SKM-1 treated with dmso at 0.1 percent for 144 hours (cell line): ENCODE measurements around the gene PUM2.
"Not testable (repeated sequence)": the region's sequence is repeated elsewhere in the genome, so short reads cannot be mapped to it uniquely, and the experiment has no call there.

Experiments
- DNase-seq: peaks from one replicate; lab custom pipeline; 2025; ENCODE audit not compliant: unreplicated experiment; lab: John Stamatoyannopoulos, UW

Gene PUM2, protein sequence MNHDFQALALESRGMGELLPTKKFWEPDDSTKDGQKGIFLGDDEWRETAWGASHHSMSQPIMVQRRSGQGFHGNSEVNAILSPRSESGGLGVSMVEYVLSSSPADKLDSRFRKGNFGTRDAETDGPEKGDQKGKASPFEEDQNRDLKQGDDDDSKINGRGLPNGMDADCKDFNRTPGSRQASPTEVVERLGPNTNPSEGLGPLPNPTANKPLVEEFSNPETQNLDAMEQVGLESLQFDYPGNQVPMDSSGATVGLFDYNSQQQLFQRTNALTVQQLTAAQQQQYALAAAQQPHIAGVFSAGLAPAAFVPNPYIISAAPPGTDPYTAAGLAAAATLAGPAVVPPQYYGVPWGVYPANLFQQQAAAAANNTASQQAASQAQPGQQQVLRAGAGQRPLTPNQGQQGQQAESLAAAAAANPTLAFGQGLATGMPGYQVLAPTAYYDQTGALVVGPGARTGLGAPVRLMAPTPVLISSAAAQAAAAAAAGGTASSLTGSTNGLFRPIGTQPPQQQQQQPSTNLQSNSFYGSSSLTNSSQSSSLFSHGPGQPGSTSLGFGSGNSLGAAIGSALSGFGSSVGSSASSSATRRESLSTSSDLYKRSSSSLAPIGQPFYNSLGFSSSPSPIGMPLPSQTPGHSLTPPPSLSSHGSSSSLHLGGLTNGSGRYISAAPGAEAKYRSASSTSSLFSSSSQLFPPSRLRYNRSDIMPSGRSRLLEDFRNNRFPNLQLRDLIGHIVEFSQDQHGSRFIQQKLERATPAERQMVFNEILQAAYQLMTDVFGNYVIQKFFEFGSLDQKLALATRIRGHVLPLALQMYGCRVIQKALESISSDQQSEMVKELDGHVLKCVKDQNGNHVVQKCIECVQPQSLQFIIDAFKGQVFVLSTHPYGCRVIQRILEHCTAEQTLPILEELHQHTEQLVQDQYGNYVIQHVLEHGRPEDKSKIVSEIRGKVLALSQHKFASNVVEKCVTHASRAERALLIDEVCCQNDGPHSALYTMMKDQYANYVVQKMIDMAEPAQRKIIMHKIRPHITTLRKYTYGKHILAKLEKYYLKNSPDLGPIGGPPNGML

DNA sequence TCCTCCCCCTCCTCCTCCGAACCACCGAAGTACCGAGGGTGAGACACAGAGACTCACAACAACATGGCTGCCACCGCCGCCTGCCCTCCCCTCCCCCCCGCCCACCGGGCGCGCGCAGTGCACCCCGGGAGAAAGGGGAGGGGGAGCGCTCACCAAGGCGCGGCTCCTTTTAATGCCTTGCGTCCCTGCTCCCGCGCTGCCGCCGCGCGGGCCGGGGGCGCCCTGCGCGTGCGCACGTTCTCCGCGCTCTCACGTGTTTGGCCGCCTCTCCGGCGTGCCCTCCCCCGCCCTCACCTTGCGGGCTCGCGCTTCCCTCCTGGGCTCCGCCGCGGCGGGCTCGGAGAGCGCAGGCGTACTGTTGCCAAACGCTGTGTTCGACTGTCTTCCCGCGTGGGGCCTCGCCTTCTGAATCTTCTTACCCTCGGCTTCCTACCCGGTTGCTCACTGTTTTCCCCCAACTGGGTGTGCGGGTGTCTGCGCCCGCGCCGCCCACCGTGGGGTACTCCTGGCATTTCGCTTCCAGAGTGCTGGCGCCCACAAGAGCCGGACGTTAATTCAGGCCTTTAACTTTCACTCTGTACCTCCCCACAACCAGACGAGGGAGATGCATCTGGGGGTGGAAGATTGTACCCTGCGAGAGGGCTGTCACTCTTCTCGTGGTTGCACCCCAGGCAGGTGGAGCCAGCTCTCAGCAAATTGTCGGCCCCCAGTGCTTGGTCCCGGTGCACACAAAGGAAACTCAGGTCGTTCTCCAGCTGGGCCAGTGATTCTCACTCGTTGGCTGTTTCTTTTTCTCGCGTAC lies at the start of gene PUM2:
Gene PUM2, minus strand, starts transcription at position 92 of the 802 bp plus-strand sequence. CDS start 23,484 bp downstream, outside the sequence.
- peak; percentile 94 for DNase-seq

DNA sequence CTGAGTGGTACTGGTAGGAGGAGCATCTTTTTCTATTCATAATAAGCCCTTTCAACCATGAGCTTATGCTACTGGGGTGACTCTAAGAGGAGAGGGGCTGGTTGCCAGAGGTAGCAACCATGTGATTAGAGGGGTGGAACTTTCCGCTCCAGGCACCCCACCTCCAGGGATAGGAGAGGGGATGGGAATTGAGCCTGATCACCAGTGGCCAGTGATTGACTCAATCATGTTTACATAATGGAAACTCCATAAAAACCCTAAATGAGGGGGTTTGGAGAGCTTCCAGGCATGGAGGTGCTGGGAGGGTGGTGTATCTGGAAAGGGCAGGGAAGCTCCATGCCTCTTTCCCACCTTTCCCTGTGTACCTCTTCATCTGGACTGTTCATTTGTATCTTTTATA lies 49.7 kb upstream of the PUM2 start:
- no peak for DNase-seq

DNA sequence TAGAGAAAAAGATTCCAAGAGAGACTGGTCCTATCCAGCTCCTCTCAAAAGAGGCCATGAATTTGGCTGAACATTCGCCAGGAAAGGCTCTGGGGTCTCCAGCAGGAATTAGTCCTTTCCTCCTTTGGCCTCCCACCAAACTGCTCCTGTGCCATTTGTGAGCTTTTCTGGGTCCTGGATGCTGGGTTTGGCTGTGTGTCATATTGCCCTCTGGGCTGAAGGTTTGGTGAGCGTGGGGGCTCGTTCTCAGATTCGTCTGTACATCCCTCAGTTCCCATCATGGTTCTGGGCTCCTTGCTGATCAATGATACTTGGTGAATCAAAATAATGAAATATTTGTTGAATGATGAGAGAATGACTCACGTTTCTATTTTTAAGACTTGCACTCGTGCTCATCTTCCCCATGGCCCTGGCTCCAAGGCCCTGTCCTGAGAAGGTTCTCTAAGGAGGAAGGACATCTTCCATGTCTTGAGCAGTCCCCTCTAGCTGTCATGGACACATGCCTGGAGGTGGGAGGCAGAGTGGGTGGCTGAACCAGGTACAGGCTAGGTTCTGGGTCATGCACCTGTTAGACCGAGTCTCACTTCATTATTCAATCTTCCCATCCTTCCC lies 48.4 kb upstream of the PUM2 start:
- DNase-seq = no peak

DNA sequence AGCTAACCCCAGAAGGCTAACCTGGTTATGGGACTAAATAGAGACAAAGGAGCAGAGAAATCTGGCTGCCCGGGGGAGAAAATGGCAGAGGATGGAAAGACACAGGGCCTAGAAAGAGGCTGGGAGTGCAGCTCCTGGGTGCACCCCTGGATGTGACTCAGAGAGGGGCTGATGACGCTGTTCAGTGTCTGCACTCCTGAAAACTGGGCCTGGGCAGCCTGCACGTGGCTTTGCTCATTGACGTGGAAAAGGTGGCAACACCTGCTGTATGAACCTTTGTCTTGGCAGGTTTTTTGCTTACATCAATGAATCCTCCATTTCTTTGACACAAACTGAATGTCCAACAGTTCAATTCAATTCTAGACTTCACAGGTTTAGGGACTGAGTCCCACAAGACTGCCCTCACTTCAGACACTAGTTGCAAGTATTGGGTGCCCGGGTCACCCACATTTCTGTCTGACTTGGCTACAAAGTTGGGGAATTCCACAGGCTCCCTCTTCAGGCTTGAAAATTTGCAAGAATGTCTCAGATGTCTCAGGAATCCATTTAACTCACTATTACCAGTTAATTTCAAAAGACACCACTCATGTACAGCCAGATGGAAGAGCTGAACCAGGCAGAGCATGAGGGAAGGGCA lies 47.3 kb upstream of the PUM2 start:
- DNase-seq = no peak

DNA sequence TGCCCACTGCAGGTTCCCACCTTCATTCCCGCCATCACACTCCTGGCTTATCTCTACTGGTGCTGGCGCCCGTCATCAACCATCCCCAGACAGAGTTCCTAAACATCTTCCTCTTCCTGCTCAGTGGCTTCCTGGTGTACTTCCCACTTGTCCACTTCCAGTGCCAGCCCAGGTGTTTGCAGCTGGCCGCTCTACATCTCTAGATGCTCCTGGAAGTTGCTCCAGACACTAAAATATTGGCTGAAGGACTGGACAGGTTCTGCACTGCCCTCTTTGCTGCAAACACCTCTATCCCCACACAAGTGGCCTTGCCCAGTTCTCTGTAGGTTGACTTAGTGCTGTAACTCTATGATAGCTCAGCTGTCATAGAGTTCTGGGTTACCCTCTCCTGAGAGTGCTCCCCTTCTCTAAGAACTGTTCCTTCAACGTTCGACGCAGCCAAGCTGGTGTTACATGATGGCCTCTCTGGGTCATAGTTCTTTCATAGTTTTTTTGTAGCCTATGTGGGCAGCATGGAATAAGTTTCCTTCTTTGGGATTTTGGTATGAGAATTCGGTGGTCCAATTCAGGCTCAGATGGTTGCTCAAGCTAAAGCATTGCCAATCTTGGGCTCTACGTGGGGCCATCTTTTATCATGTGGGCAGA lies 45.8 kb upstream of the PUM2 start:
- DNase-seq = no peak

DNA sequence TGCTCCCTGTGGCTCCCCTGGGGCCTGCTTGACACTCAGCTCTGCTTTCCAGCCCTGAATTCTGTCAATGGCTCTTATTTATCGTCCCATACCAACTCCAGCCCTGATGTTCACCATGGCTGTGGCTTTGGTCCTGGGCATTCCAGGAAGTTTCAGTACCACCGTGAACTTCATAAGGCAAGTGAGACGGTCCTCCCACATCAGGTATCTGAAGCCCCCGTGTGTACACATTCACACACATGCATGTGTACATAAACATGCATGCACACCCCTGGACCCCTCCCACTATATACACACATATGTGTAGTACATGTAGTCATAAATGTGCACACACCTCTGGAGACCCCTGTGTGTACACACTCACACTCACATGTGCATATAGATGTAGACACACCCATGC lies 43.3 kb upstream of the PUM2 start:
- DNase-seq = no peak

DNA sequence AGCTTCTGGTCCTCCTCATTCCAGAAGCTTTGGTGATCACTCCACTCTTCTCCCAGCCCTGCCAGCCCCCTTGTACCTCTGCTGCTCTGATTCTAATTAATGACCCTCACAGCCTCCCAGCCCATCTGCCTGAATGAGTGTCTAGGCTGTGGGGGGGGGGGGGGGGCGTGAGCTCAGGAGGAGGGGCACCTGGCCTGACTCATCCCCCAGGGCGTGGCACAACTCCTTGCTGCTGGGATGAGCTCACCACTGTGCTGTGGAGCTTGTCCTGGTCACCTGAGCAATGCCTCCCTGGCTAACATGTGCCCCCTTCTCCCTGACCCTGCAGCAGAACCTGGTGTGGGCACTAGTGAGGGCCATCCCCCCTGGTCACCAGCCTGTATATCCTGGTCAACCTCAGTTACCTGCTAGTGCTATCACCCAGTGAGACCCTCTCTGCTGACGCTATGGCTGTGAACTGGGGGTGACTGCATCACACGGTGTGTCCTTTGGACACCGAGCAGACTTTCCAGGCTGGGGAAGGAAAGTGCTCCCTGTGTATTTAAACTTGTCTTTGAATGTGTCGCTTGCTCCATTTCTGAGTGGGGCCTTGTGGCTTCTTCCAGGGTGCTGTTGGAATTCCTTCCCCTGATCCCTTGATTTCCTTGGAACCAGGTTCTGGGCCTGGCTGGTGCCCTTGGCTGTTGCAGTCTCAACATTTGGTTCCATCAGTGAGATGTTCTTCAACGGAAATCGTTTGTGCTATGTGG lies 41.5 kb upstream of the PUM2 start:
- no peak for DNase-seq

DNA sequence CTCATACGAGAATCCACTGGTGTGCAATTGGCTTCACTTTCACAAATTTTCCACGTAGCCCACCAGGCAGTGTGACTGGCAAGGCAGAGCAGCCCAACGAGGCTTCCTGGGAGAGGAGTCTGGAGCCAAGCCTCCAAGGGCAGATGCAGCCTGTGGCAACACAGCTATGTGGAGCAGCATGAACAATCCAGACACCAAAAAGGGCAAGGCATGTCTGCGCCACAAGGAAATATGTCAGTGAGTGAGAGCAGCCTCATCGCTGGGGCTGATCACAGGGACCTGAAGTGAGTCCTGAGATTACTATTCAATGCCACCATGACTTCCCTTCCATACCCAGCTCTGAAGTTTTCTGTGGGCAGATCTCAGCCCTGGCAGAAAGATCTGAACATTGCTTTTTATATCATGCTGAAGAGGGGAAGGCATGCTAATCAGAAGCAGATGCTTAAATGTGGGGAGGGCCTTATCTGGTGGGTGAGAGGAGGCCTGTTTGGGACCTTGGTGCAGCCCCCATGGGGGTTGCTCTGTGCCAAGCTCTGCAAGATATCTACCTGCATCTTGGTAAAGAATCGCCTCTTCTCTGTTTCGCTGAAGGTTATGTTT lies 40.0 kb upstream of the PUM2 start:
- no peak for DNase-seq

DNA sequence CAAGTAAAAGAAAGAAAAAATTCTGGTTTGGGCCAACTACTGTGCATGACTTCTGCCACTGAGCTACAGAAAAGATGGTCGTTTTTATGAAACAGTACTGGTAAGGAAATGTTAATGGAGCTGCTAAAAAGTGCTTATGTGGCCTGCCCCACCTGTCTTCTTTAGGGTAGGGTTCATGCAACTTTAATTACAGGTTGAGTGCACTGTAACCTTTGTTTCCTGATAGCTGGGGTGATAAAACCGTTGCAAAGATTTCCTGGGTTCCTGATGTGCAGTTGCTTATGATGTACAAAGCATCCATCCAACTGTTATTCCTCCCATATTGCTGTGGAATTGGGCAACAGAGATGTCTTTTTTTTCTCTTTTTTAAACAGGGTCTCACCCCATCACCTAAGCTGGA lies 34.3 kb upstream of the PUM2 start:
- DNase-seq = no peak

DNA sequence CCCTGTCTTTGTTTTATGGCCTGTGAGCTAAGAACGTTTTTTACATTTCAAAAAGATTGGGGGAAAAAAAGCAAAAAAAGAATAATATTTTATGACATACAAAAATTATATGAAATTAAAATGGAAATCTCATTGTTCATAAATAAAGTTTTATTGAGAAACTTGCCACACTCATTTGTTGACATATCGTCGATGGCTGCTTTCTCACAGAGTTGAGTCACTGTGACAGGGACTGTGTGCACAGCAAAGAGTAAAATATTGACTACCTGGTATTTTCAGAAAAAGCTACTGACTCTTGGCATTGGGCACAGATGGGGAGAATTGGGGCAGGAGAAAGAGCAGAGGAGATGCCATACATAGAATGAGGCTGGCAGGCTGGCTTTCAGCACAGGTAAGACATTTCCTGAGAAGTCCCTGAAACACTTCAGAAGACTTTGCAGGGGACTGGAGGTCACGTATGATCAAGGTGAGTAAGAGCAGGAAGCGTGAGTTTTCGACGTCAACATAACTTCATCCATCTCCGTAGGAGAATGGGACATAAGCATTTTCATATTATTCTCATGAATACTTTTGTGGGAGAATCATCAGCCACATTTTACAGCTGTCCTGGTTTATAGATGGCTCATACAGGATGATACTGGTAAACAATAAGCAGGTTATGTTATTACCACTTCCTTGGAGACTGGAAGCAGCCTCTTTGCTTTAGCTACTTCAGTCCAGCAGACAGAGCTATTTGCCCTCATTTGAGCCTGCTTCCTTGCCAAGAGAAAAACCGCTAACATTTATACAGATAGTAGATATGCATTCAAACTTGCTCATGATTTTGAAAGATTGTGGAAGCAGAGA lies 32.5 kb upstream of the PUM2 start:
- DNase-seq = no peak

DNA sequence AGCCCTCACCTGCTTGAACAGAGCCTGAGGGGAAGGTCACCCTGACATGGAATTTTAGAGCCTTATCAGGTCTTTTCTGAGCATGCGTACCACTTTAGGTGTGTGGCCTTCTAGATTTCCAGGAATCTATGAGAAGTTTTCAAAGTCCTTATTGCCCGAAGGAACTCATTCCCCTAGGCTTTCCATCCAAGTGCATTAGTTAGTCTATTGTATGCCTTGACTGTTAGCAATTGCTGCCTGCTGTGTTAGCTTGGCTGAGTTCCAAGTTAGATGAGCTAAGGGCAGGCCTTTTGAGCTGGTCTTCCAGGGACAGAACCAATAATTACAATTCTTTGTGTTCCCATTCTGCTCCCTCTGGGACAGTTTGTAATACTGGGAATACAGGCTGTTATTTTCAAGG lies 30.8 kb upstream of the PUM2 start:
- DNase-seq = no peak

DNA sequence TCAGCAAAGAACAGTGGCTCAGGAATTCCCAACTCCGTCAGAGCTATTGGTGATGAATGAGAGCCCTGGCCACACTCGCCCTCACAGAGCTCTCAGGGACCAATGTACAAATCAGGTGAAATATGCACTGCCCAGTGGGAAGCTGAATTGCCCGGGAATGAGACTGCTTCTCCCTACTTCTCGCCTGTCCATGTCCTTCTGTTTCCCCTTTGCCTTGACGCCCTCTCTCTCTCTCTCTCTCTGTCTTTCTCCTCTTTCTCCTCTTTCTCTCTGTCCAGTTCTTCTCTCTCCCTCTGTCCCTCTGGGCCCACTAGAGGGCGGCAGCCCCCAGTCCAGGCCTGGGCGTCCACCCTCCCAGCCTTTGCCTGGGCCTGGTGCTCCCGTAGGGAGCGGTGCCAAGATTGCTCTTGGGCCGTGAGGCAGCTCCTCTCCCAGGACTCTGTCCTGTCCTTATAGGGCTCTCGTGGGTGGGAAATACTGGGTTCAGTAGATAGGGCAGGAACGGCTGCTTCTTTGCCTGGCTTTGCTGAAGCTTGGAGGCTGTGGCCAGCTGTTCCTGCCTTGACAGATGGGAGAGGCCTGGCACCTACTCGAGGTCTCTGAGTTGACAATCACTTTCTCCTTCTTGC lies 28.4 kb upstream of the PUM2 start:
- DNase-seq = no peak

DNA sequence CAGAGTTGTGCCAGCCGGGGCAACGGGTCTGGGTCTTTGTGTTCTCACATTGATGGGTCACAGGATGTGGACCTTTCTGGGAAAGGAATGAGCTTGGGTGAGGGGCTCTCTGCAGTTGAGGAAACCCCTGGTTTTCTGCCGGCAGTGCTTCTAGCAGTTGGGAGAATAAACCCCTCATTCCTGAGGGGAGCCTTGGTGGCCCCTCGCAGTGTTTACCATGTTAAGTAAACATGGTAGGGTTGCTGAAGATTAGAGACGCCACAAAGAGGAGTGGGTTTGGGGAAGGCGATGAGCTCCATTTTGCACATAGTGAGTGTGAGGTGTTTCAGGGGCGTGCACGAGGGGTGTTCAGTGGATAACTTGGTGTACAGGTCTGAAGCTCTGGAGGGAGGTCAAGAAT lies 27.7 kb upstream of the PUM2 start:
- no peak for DNase-seq

DNA sequence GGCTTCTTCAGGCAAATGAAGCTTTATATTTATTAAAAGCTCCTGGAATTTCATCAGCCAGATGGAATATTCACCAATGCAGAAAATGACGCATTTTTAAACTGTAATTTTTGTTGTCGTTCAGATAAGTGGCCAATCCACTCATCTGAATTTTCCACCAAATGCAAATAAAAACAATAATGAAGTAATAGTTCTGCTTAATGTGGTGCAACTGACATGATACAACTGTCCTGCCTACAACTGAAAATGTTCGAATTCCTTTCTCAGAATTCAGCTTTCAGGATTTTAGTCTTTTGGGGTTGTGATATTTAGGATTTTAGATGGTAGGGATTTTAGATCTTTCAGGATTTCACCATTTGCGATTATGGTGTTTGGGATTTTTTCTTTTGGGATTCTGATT lies 27.1 kb upstream of the PUM2 start:
- DNase-seq = no peak

DNA sequence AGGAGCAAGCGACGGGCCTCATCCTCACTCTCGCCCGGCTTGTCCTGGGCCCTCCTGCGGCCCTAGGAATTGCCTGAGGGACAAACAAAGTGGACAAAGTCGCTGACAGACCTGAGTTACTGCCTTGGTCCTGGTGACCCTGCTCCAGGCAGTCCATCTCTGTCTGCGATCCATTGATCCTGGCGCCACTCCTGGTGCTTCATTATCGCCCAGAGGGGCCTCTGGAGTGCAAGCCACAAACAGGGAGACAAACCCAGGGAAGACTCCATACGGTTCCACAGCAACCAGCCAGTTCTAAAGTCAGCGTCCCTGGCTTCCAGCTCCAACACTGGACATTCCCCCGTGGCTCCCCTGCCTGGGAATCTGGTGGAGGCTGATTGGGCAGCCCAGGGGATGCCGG lies 24.3 kb upstream of the PUM2 start:
- not testable (repeated sequence) for DNase-seq

DNA sequence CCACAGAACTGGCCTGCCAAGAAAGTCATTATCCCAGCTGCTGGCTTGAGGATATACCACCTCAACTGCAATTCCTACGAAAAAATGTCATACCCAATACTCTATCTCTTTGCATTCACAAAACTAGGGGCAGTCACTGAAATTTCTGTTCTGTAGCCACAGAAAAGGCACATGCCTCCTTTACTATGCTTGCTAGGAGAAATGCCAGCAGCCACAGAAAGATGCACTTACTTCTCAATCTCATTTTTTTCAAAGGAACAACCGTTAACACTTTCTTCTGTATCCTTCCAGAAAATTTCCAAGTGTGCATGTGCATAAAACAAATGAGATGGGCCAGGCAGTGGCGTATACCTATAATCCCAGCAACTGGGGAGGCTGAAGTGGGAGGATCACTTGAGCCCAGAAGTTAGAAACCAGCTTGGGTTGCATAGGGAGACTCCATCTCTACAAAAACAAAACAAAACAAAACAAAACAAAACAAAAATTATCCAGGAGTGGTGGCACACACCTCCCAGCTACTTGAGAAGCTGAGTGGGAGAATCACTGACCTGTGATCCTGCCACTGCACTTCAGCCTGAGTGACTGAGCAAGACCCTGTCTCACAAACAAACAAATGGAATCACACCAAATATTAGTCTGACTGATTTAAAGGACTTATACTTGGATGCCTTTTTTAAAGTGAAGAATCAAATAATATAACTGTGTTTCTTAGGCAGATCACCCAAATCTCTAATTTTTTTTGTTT lies 22.4 kb upstream of the PUM2 start:
- no peak for DNase-seq
